Karpas-422 (cell line): ENCODE data around the gene IGLL1. TPM values are rescaled to one million over a fixed set of nuclear protein-coding genes. Genes with fewer than 3 reads are reported as not detected.

Source experiments
- DNase-seq: peaks from one replicate; pipeline ENCODE4 v3.0.0-alpha.2; 2015
- H2AFZ ChIP-seq: fragments of 200-600 bp; sonication (generic); 2 replicates; pipeline ENCODE4 v1.6.1; 2014; ENCODE audit warnings: antibody characterized with exemption, low read length, mixed read lengths
- H3K27ac ChIP-seq: fragments of 200-600 bp; sonication (generic); 2 replicates; pipeline ENCODE4 v1.5.1; 2014; ENCODE audit warnings: mild to moderate bottlenecking, low read length, moderate library complexity
- H3K27me3 ChIP-seq: fragments of 200-600 bp; sonication (generic); 2 replicates; pipeline ENCODE4 v1.6.1; 2014; ENCODE audit warnings: low read length, mixed read lengths
- H3K36me3 ChIP-seq: fragments of 200-600 bp; sonication (generic); 2 replicates; pipeline ENCODE4 v1.6.1; 2014; ENCODE audit warnings: low read length, mixed read lengths; ENCODE audit not compliant: insufficient read depth
- H3K4me1 ChIP-seq: fragments of 200-600 bp; sonication (generic); 2 replicates; pipeline ENCODE4 v1.6.1; 2014; ENCODE audit warnings: mild to moderate bottlenecking, low read length, mixed read lengths
- H3K4me2 ChIP-seq: fragments of 200-600 bp; sonication (generic); 2 replicates; pipeline ENCODE4 v1.6.1; 2014; ENCODE audit warnings: low read length, low read depth, mild to moderate bottlenecking; ENCODE audit not compliant: poor library complexity, severe bottlenecking
- H3K4me3 ChIP-seq: fragments of 200-600 bp; sonication (generic); 2 replicates; pipeline ENCODE4 v1.5.1; 2014; ENCODE audit warnings: mild to moderate bottlenecking, antibody characterized with exemption, low read length, mixed read lengths
- H3K79me2 ChIP-seq: fragments of 200-600 bp; sonication (generic); 2 replicates; pipeline ENCODE4 v1.6.1; 2014; ENCODE audit warnings: mild to moderate bottlenecking, low read length, mixed read lengths
- H3K9ac ChIP-seq: fragments of 200-600 bp; sonication (generic); 2 replicates; pipeline ENCODE4 v1.6.0; 2014; ENCODE audit warnings: low read length
- H3K9me2 ChIP-seq: fragments of 200-600 bp; sonication (generic), shearing (Covaris generic); replicated peaks from 2 replicates; pipeline ENCODE4 v1.6.0; 2014; ENCODE audit warnings: mild to moderate bottlenecking, low read length, moderate library complexity; ENCODE audit not compliant: insufficient read depth
- H3K9me3 ChIP-seq: fragments of 300-700, 200-600 bp; sonication (generic); 2 replicates; pipeline ENCODE4 v1.6.1; 2014; ENCODE audit warnings: low read length, mixed read lengths
- H4K20me1 ChIP-seq: fragments of 200-600 bp; sonication (generic); 2 replicates; pipeline ENCODE4 v1.6.1; 2014; ENCODE audit warnings: mild to moderate bottlenecking, antibody characterized with exemption, low read length, low read depth; ENCODE audit not compliant: insufficient read depth
- total RNA-seq: library from RNA; depleted of rRNA; stranded (reverse); fragments of >200 nt; shearing (Covaris generic); gene quantifications from 2 replicates; pipeline ENCODE4 v1.2.3, GENCODE V29; 2014; ENCODE audit warnings: low replicate concordance

IGLL1 gene
- total RNA-seq, 1 experiment from 2014 or later, result 100 TPM

GRCh38 chr22:23534851-23535717 lies 45.0 kb downstream of the IGLL1 start:
- Histone ChIP-seq H3K4me2 (peak overlapping the region; percentile 53), H3K27ac (peak overlapping the region; percentile 82), H3K9ac (peak overlapping the region; percentile 56)

GRCh38 chr22:23534201-23534850 lies 45.8 kb downstream of the IGLL1 start:
- no peak overlapping the region for H3K9ac ChIP-seq
- no peak overlapping the region for H3K4me2 ChIP-seq
- no peaks in the 10 kb centered on the region for H3K9me3 ChIP-seq
- H3K4me3 ChIP-seq, result no peak overlapping the region
- no peak for DNase-seq
- H3K27me3 ChIP-seq, result no peaks in the 10 kb centered on the region
- no peaks in the 10 kb centered on the region for H3K36me3 ChIP-seq
- no peaks in the 10 kb centered on the region for H3K9me2 ChIP-seq
- H4K20me1 ChIP-seq, result no peaks in the 10 kb centered on the region
- H3K4me1 ChIP-seq, result peaks cover 63% of the 10 kb centered on the region
- no peaks in the 10 kb centered on the region for H3K79me2 ChIP-seq
- H3K27ac ChIP-seq, result no peak overlapping the region
- no peak overlapping the region for H2AFZ ChIP-seq

More at GRCh38 chr22:23534851-23535717, 45.0 kb downstream of the IGLL1 start:
- Histone ChIP-seq H3K9me3 (no peaks in the 10 kb centered on the region), H3K9me2 (no peaks in the 10 kb centered on the region), H2AFZ (no peak overlapping the region), H3K27me3 (no peaks in the 10 kb centered on the region), H3K4me1 (peaks cover 65% of the 10 kb centered on the region), H3K36me3 (no peaks in the 10 kb centered on the region), H3K79me2 (no peaks in the 10 kb centered on the region), H3K4me3 (no peak overlapping the region; the same call in 1 of the 2 replicates), H4K20me1 (no peaks in the 10 kb centered on the region)
- DNase-seq, result no peak

- Histone ChIP-seq H3K36me3 (no peaks in the 10 kb centered on the region), H3K27ac (no peak overlapping the region), H2AFZ (no peak overlapping the region), H3K9ac (peak overlapping the region; percentile 30; the same call in 1 of the 2 replicates), H3K9me3 (no peaks in the 10 kb centered on the region), H3K9me2 (no peaks in the 10 kb centered on the region), H4K20me1 (no peaks in the 10 kb centered on the region), H3K4me3 (no peak overlapping the region), H3K4me1 (peaks cover 58% of the 10 kb centered on the region), H3K4me2 (no peak overlapping the region), H3K79me2 (no peaks in the 10 kb centered on the region), H3K27me3 (no peaks in the 10 kb centered on the region)
- no peak for DNase-seq
Observed at GRCh38 chr22:23533771-23534191, 46.3 kb downstream of the IGLL1 start.

GRCh38 chr22:23533328-23533762 lies 46.7 kb downstream of the IGLL1 start:
- no peaks in the 10 kb centered on the region for H3K9me3 ChIP-seq
- no peaks in the 10 kb centered on the region for H3K79me2 ChIP-seq
- no peak overlapping the region for H3K4me2 ChIP-seq
- H3K9me2 ChIP-seq, result no peaks in the 10 kb centered on the region
- H2AFZ ChIP-seq, result no peak overlapping the region; the same call in 1 of the 2 replicates
- no peaks in the 10 kb centered on the region for H4K20me1 ChIP-seq
- H3K4me3 ChIP-seq, result no peak overlapping the region
- DNase-seq, result peak; percentile 88
- no peaks in the 10 kb centered on the region for H3K27me3 ChIP-seq
- no peak overlapping the region for H3K27ac ChIP-seq
- H3K9ac ChIP-seq, result peak overlapping the region; percentile 30; the same call in 1 of the 2 replicates
- H3K4me1 ChIP-seq, result peaks cover 54% of the 10 kb centered on the region
- H3K36me3 ChIP-seq, result no peaks in the 10 kb centered on the region

- no peaks in the 10 kb centered on the region for H3K9me3 ChIP-seq
- H3K4me2 ChIP-seq, result no peak overlapping the region
- no peaks in the 10 kb centered on the region for H3K36me3 ChIP-seq
- no peaks in the 10 kb centered on the region for H3K27me3 ChIP-seq
- no peaks in the 10 kb centered on the region for H3K9me2 ChIP-seq
- no peak overlapping the region for H3K27ac ChIP-seq
- H3K4me3 ChIP-seq, result no peak overlapping the region
- H3K9ac ChIP-seq, result peak overlapping the region; percentile 3; the same call in 1 of the 2 replicates
- no peak overlapping the region; the same call in 1 of the 2 replicates for H2AFZ ChIP-seq
- no peak for DNase-seq
- no peaks in the 10 kb centered on the region for H3K79me2 ChIP-seq
- peaks cover 48% of the 10 kb centered on the region for H3K4me1 ChIP-seq
- no peaks in the 10 kb centered on the region for H4K20me1 ChIP-seq
Observed at GRCh38 chr22:23532731-23533130, 47.4 kb downstream of the IGLL1 start.

- no peaks in the 10 kb centered on the region for H3K36me3 ChIP-seq
Observed at GRCh38 chr22:23531966-23532705, 48.0 kb downstream of the IGLL1 start.

GRCh38 chr22:23531283-23531956 lies 48.7 kb downstream of the IGLL1 start:
- H3K27ac ChIP-seq, result no peak overlapping the region
- no peaks in the 10 kb centered on the region for H3K79me2 ChIP-seq
- no peaks in the 10 kb centered on the region for H3K9me3 ChIP-seq
- no peak overlapping the region for H3K4me2 ChIP-seq
- H3K27me3 ChIP-seq, result no peaks in the 10 kb centered on the region
- no peaks in the 10 kb centered on the region for H4K20me1 ChIP-seq
- no peaks in the 10 kb centered on the region for H3K36me3 ChIP-seq
- H3K9ac ChIP-seq, result no peak overlapping the region
- DNase-seq, result no peak
- H3K4me3 ChIP-seq, result no peak overlapping the region
- H3K4me1 ChIP-seq, result peaks cover 34% of the 10 kb centered on the region
- H2AFZ ChIP-seq, result no peak overlapping the region
- H3K9me2 ChIP-seq, result no peaks in the 10 kb centered on the region

More at GRCh38 chr22:23531966-23532705, 48.0 kb downstream of the IGLL1 start:
- Histone ChIP-seq H3K79me2 (no peaks in the 10 kb centered on the region), H3K9me2 (no peaks in the 10 kb centered on the region), H3K4me3 (no peak overlapping the region), H4K20me1 (no peaks in the 10 kb centered on the region), H3K27ac (no peak overlapping the region), H2AFZ (no peak overlapping the region), H3K4me2 (no peak overlapping the region), H3K9me3 (no peaks in the 10 kb centered on the region), H3K9ac (no peak overlapping the region), H3K27me3 (no peaks in the 10 kb centered on the region), H3K4me1 (peaks cover 42% of the 10 kb centered on the region)
- no peak for DNase-seq
